HFFc6 (cell line): ENCODE measurements around the gene ANKRD52. TPM values are rescaled to one million over a fixed set of nuclear protein-coding genes. Genes with fewer than 3 reads are reported as not detected.

Source experiments
- DNase-seq: peaks from one replicate; pipeline ENCODE4 v3.0.0-alpha.2; 2018
- H3K27ac Mint-ChIP-seq: 2 replicates; pipeline ENCODE4 v1.8.0; 2020; ENCODE audit warnings: mild to moderate bottlenecking, mixed read lengths
- H3K27me3 Mint-ChIP-seq: 2 replicates; pipeline ENCODE4 v1.8.0; 2021; ENCODE audit warnings: mild to moderate bottlenecking, moderate library complexity, mixed read lengths; ENCODE audit not compliant: insufficient read depth
- H3K36me3 Mint-ChIP-seq: 2 replicates; pipeline ENCODE4 v1.8.0; 2021; ENCODE audit warnings: low read depth, mixed read lengths
- H3K4me1 Mint-ChIP-seq: 2 replicates; pipeline ENCODE4 v1.8.0; 2020; ENCODE audit warnings: low read depth, mixed read lengths
- H3K4me3 Mint-ChIP-seq: 2 replicates; pipeline ENCODE4 v1.8.0; 2020; ENCODE audit warnings: mild to moderate bottlenecking, moderate library complexity, mixed read lengths
- H3K9me3 Mint-ChIP-seq: 2 replicates; pipeline ENCODE4 v1.8.0; 2020; ENCODE audit warnings: mild to moderate bottlenecking, mixed read lengths
- CTCF ChIP-seq: fragments of 200-600 bp; sonication (generic); IDR thresholded peaks from 2 replicates; pipeline ENCODE4 v1.5.0; 2021; ENCODE audit warnings: antibody characterized with exemption, mild to moderate bottlenecking
- total RNA-seq, 6 experiments: library from RNA; stranded (reverse); fragmentation: NEBNext Ultra II Directional; extraction: Animal tissue kit (Norgen Biotek cat#: 25700); gene quantifications; 2 replicates in 1 of 6; 3 replicates in 5 of 6; pipeline ENCODE4 v1.2.3, GENCODE V29; 2021

Gene ANKRD52
- total RNA-seq, 6 experiments from 2014 or later, result 57.9 to 87.8 (median 68.6) TPM

- peaks cover 7% of the 10 kb centered on the region for H3K27me3 Mint-ChIP-seq
- H3K9me3 Mint-ChIP-seq, result 0 out of 2 replicates have a peak, but pooled peaks cover 3% of the 10 kb centered on the region
- no peak for TF ChIP-seq CTCF
- peak overlapping the region; percentile 89 for H3K27ac Mint-ChIP-seq
- no peak for DNase-seq
- peaks cover 52% of the 10 kb centered on the region for H3K4me1 Mint-ChIP-seq
- peak overlapping the region; percentile 95 for H3K4me3 Mint-ChIP-seq
- peaks cover 13% of the 10 kb centered on the region for H3K36me3 Mint-ChIP-seq
Measured at GRCh38 chr12:56190695-56191155, 67.5 kb downstream of the ANKRD52 start.

- Mint-ChIP-seq H3K4me3 (peak overlapping the region; percentile 95), H3K4me1 (peaks cover 52% of the 10 kb centered on the region), H3K36me3 (peaks cover 15% of the 10 kb centered on the region), H3K9me3 (0 out of 2 replicates have a peak, but pooled peaks cover 3% of the 10 kb centered on the region), H3K27ac (peak overlapping the region; percentile 89), H3K27me3 (peaks cover 7% of the 10 kb centered on the region)
- peak; percentile 53 for TF ChIP-seq CTCF
- DNase-seq, result peak; percentile 77
Measured at GRCh38 chr12:56189918-56190694, 68.1 kb downstream of the ANKRD52 start.

- peak; percentile 84 for TF ChIP-seq CTCF
- peak; percentile 80 for DNase-seq
- Mint-ChIP-seq H3K27ac (peak within 1 kb of the TSS; percentile 89), H3K27me3 (peaks cover 7% of the 10 kb centered on the region), H3K9me3 (0 out of 2 replicates have a peak, but pooled peaks cover 3% of the 10 kb centered on the region), H3K4me3 (peak within 1 kb of the TSS; percentile 95), H3K36me3 (peaks cover 21% of the 10 kb centered on the region), H3K4me1 (peaks cover 46% of the 10 kb centered on the region)
Measured at GRCh38 chr12:56189099-56189917, 68.9 kb downstream of the ANKRD52 start, which contains the start of gene SMARCC2. SMARCC2 (minus strand) TSS chr12:56189483; CDS start chr12:56189461, 22 bp downstream.

- Mint-ChIP-seq H3K9me3 (0 out of 2 replicates have a peak, but pooled peaks cover 3% of the 10 kb centered on the region), H3K4me1 (peaks cover 43% of the 10 kb centered on the region), H3K36me3 (peaks cover 21% of the 10 kb centered on the region), H3K4me3 (peak overlapping the region; percentile 91), H3K27ac (peak overlapping the region; percentile 80), H3K27me3 (peaks cover 7% of the 10 kb centered on the region)
- TF ChIP-seq CTCF, result no peak
- DNase-seq, result no peak
Measured at GRCh38 chr12:56188778-56189098, 69.4 kb downstream of the ANKRD52 start.

GRCh38 chr12:56188131-56188777 lies 69.9 kb downstream of the ANKRD52 start:
- peak overlapping the region; percentile 91 for H3K4me3 Mint-ChIP-seq
- peaks cover 39% of the 10 kb centered on the region for H3K4me1 Mint-ChIP-seq
- 0 out of 2 replicates have a peak, but pooled peaks cover 3% of the 10 kb centered on the region for H3K9me3 Mint-ChIP-seq
- no peak for TF ChIP-seq CTCF
- no peak for DNase-seq
- peaks cover 21% of the 10 kb centered on the region for H3K36me3 Mint-ChIP-seq
- peak overlapping the region; percentile 80 for H3K27ac Mint-ChIP-seq
- H3K27me3 Mint-ChIP-seq, result peaks cover 7% of the 10 kb centered on the region
